ENCODE data around the gene PAH. TPM values are rescaled to one million over a fixed set of nuclear protein-coding genes. Genes with fewer than 3 reads are reported as not detected.

The PAH gene
- total RNA-seq, 1 donor from 2014 or later: not detected

GRCh38 chr12:102811110-102811737 lies 105.8 kb downstream of the PAH start:
- no peak for TF ChIP-seq CTCF (IDR thresholded peaks at IDR 0.05)
- intact Hi-C loops (cut with micrococcal nuclease): loop anchor here (1.0 to 2.0 kb wide), 2 partner anchors 1036 to 1397 kb away; no protein-coding TSS in a partner anchor
- DNase-seq (no peak), ATAC-seq (ENCODE audit: low read depth) (no peak)
- CTCF ChIA-PET: interaction anchor here (1.0 to 1.5 kb wide), 3 partner anchors 10 to 1396 kb away, joined by 3 to 5 read pairs (median 4); no protein-coding TSS in a partner anchor
- no peaks in the 10 kb centered on the region for H3K36me3 Mint-ChIP-seq (ENCODE audit: low read depth)
- H3K4me3 Mint-ChIP-seq: no peak overlapping the region
- POLR2A ChIA-PET: interaction anchor here (0.9 kb wide), 1 partner anchor 30 kb away, joined by 3 read pairs; no protein-coding TSS in a partner anchor
- H3K4me1 Mint-ChIP-seq: no peaks in the 10 kb centered on the region
- H3K27me3 Mint-ChIP-seq: peaks cover 9% of the 10 kb centered on the region
- H3K27ac Mint-ChIP-seq: no peak overlapping the region
- no peaks in the 10 kb centered on the region for H3K9me3 Mint-ChIP-seq

DNA sequence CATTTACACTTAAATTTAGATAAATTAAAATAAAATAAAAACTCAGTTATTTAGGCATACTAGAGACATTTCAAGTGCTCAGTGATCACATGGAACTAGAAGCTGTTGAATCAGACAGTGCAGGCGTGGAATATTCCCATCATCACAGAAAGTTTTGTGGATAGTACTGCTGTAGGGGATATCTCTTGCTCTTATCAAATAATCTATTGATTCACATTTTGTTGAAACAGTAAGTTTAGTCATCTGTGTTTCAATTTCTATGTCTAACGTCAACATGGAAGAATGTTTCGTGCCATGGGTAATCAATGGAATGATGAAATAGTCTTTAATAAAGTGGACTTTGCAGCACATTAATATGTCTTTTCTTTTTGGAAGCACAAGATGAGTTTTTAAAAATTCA lies 108.6 kb downstream of the PAH start:
- TF ChIP-seq CTCF (IDR thresholded peaks at IDR 0.05): no peak
- no peak for ATAC-seq (ENCODE audit: low read depth)
- H3K36me3 Mint-ChIP-seq (ENCODE audit: low read depth): no peaks in the 10 kb centered on the region
- H3K27me3 Mint-ChIP-seq: peaks cover 11% of the 10 kb centered on the region
- no peaks in the 10 kb centered on the region for H3K4me1 Mint-ChIP-seq
- CTCF ChIA-PET: no interaction called here
- H3K4me3 Mint-ChIP-seq: no peak overlapping the region
- no peak for DNase-seq
- no peaks in the 10 kb centered on the region for H3K9me3 Mint-ChIP-seq
- intact Hi-C loops (cut with micrococcal nuclease): no loop called here
- H3K27ac Mint-ChIP-seq: no peak overlapping the region
- POLR2A ChIA-PET: no interaction called here

DNA sequence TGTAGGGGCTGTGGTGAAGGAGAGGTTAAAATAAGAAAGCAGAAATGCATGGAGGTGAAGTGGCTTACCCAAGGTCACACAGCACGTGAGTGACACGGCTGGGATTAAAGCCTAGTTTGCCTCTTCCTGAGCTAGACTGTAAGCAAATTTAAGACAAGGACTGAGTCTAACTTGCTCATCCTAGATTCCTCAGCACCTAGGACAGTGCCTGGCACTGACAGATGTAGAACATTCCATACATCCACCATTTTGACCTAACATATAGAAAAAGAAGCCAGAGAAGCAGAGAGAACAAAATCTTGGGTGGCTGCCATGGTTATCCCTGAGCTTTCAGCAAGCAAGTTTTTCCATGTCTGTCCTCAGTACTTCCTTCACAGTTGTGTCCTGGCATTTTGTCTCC lies 110.5 kb downstream of the PAH start:
- POLR2A ChIA-PET: no interaction called here
- Mint-ChIP-seq H3K36me3 (ENCODE audit: low read depth) (no peaks in the 10 kb centered on the region), H3K4me1 (no peaks in the 10 kb centered on the region), H3K9me3 (no peaks in the 10 kb centered on the region), H3K27ac (no peak overlapping the region), H3K27me3 (peaks cover 5% of the 10 kb centered on the region), H3K4me3 (no peak overlapping the region)
- DNase-seq (no peak), ATAC-seq (ENCODE audit: low read depth) (no peak)
- intact Hi-C loops (cut with micrococcal nuclease): no loop called here
- TF ChIP-seq CTCF (IDR thresholded peaks at IDR 0.05): no peak
- CTCF ChIA-PET: no interaction called here

DNA sequence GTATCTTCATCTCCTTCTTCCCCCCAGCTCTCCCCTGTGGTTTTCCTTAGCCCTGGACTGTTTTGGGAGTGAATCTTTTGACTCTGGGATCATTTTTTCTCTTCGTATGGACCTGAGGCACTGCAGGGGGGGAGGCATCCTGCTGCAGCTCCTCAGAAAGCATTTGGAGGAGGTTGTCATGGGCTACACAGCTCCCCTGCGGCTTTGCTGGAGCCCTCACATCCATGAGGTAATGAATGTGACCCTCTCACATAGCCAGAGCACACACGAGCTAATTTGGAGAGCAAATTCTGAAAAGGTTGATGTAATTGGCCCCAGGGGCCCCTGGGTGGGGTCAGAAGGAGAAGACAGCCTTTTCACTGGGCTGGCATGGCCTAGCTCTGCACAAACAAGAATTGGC lies 110.9 kb downstream of the PAH start:
- Mint-ChIP-seq H3K4me3 (no peak overlapping the region), H3K36me3 (ENCODE audit: low read depth) (no peaks in the 10 kb centered on the region), H3K27me3 (peaks cover 2% of the 10 kb centered on the region), H3K9me3 (no peaks in the 10 kb centered on the region), H3K27ac (no peak overlapping the region), H3K4me1 (no peaks in the 10 kb centered on the region)
- ChIA-PET CTCF (no interaction called here), POLR2A (no interaction called here)
- TF ChIP-seq CTCF (IDR thresholded peaks at IDR 0.05): no peak
- intact Hi-C loops (cut with micrococcal nuclease): no loop called here
- no peak for ATAC-seq (ENCODE audit: low read depth)
- DNase-seq: no peak

GRCh38 chr12:102800565-102800964 lies 116.5 kb downstream of the PAH start:
- no peaks in the 10 kb centered on the region for H3K36me3 Mint-ChIP-seq (ENCODE audit: low read depth)
- DNase-seq: no peak
- no peak overlapping the region for H3K4me3 Mint-ChIP-seq
- no peak for ATAC-seq (ENCODE audit: low read depth)
- no peaks in the 10 kb centered on the region for H3K9me3 Mint-ChIP-seq
- H3K27ac Mint-ChIP-seq: no peak overlapping the region
- CTCF ChIA-PET: no interaction called here
- TF ChIP-seq CTCF (IDR thresholded peaks at IDR 0.05): no peak
- intact Hi-C loops (cut with micrococcal nuclease): no loop called here
- POLR2A ChIA-PET: no interaction called here
- H3K27me3 Mint-ChIP-seq: peaks cover 2% of the 10 kb centered on the region
- H3K4me1 Mint-ChIP-seq: no peaks in the 10 kb centered on the region

Measured in activated B cell treated with CpG ODN at 0.5 μM for 24 hours (primary cell).